HUES64 (cell line): ENCODE data around the gene CAMLG. TPM values are rescaled to one million over a fixed set of nuclear protein-coding genes. Genes with fewer than 3 reads are reported as not detected.
"Not testable (repeated sequence)": the region's sequence is repeated elsewhere in the genome, so short reads cannot be mapped to it uniquely, and the experiment has no call there.

Experiments used
- H3K27ac ChIP-seq: 2 replicates; pipeline ENCODE4 v1.7.0; 2013; ENCODE audit warnings: low read depth, low read length, inconsistent platforms
- H3K27me3 ChIP-seq: 2 replicates; pipeline ENCODE4 v1.6.1; 2013; ENCODE audit warnings: mild to moderate bottlenecking, low read length; ENCODE audit not compliant: insufficient read depth
- H3K36me3 ChIP-seq: 2 replicates; pipeline ENCODE4 v1.6.1; 2013; ENCODE audit warnings: mild to moderate bottlenecking, low read length; ENCODE audit not compliant: insufficient read depth
- H3K4me1 ChIP-seq: 2 replicates; pipeline ENCODE4 v1.6.1; 2013; ENCODE audit warnings: mild to moderate bottlenecking, low read length, moderate library complexity; ENCODE audit not compliant: insufficient read depth
- H3K4me3 ChIP-seq: 2 replicates; pipeline ENCODE4 v1.5.1; 2013; ENCODE audit warnings: mild to moderate bottlenecking, low read length, moderate library complexity
- H3K9ac ChIP-seq: 2 replicates; pipeline ENCODE4 v1.6.1; 2013; ENCODE audit warnings: mild to moderate bottlenecking, low read depth, low read length
- H3K9me3 ChIP-seq: 2 replicates; pipeline ENCODE4 v1.6.1; 2013; ENCODE audit warnings: low read depth, low read length; ENCODE audit not compliant: insufficient read depth
- WGBS: fragments of 150-250, 120-280 bp; methylation state at CpG from one replicate; pipeline ENCODE4 v1.1.7; 2013; ENCODE audit warnings: missing lambda C conversion rate; 5-methylcytosine and 5-hydroxymethylcytosine counted together
- polyA plus RNA-seq, 2 experiments: library from polyadenylated mRNA; stranded (reverse); fragments of 50-300 nt; gene quantifications; one replicate each; pipeline ENCODE4 v1.2.3, GENCODE V29; 2013

The CAMLG gene
- 24.8 TPM for polyA plus RNA-seq (2013, experiment 1 of 2)
- 30.9 TPM for polyA plus RNA-seq (2013, experiment 2 of 2)

DNA sequence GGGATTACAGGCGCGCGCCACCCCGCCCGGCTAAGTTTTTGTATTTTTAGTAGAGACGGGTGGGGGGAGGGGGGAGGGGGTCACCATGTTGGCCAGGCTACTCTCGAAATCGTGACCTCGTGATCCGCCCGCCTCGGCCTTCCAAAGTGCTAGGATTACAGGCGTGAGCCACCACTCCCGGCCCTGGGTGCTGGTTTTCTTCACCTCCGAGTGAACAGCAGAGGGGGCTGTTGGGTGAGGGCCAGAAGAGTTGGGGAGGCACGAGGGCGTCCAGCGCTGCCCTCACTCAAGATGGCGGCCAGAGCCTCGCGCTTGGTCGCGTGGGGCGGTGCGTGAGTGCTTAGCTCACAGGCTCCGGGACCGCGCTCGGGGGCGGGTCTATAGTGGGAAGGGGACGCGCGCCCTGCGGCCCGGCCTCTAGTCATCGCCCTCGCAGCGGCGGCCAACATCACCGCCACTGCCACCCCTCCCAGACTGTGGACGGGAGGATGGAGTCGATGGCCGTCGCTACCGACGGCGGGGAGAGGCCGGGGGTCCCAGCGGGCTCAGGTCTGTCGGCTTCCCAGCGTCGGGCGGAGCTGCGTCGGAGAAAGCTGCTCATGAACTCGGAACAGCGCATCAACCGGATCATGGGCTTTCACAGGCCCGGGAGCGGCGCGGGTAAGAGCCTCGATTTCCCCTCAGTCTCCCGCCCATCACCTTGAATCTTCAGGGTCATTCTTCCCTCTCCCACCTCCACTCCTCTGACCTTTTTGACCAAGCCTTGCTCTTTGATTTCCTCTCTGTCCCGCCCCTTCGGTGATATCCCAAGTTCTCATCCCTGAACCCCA is at the start of gene CAMLG:
CAMLG (plus strand) TSS at position 416 of the 830 bp plus-strand sequence; CDS start at position 489, 73 bp downstream.
- WGBS = under 1% methylated on average over 66 of the region's 66 CpGs
- Histone ChIP-seq H3K9me3 (no peaks in the 10 kb centered on the region), H3K4me1 (no peaks in the 10 kb centered on the region), H3K27me3 (no peaks in the 10 kb centered on the region), H3K36me3 (peaks cover 18% of the 10 kb centered on the region), H3K27ac (peak within 1 kb of the TSS; percentile 75), H3K9ac (peak within 1 kb of the TSS; percentile 90), H3K4me3 (peak within 1 kb of the TSS; percentile 88)

DNA sequence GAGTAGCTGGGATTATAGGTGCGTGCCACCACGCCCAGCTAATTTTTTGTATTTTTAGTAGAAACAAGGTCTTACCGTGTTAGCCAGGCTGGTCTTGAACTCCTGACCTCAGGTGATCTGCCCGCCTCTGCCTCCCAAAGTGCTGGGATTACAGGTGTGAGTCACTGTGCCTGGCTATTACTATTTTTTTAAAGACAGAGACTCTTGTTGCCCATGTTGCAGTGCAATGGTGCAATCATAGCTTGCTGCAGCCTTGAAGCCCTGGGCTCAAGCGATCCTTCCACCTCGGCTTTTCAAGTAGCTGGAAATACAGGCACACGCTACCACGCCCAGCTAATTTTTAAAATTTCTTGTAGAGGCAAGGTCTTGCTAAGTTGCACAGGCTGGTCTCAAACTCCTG is 48.2 kb upstream of the CAMLG start:
- not testable (repeated sequence) for H3K27ac ChIP-seq, H3K4me3 ChIP-seq, H3K27me3 ChIP-seq, H3K9ac ChIP-seq, H3K4me1 ChIP-seq, H3K9me3 ChIP-seq
- H3K36me3 ChIP-seq = peaks cover 87% of the 10 kb centered on the region
- WGBS = 97% methylated on average over 8 of the region's 8 CpGs

DNA sequence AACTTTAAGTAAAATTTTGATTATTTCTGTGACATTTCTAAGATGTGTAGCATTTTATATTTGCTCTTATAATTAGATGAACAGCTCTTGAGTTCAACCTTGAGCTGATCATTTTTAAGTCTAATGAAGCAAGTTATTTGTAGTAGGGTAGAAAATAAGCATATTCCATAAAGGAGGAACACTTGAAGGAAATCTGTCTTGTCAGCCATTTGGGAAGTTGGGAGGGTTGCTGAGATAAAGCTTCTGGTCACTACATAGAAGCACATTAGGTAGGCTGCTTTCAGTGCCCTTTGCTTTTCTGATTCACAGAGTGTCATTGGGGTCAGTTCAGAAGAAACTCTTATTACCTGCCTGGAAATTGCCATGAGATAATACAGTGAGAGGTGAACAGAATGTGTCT is 45.6 kb upstream of the CAMLG start:
- Histone ChIP-seq H3K27me3 (no peaks in the 10 kb centered on the region), H3K36me3 (peaks cover 77% of the 10 kb centered on the region), H3K9me3 (no peaks in the 10 kb centered on the region), H3K4me1 (no peaks in the 10 kb centered on the region), H3K27ac (no peak overlapping the region), H3K4me3 (no peak overlapping the region), H3K9ac (no peak overlapping the region)

GRCh38 chr5:134708301-134708700 is 30.0 kb upstream of the CAMLG start:
- H3K36me3 ChIP-seq = peaks cover 75% of the 10 kb centered on the region
- H3K27me3 ChIP-seq = no peaks in the 10 kb centered on the region
- no peaks in the 10 kb centered on the region for H3K4me1 ChIP-seq
- no peak overlapping the region for H3K4me3 ChIP-seq
- WGBS = 100% methylated on average over 1 of the region's 1 CpG
- no peak overlapping the region for H3K27ac ChIP-seq
- H3K9ac ChIP-seq = no peak overlapping the region
- H3K9me3 ChIP-seq = no peaks in the 10 kb centered on the region

DNA sequence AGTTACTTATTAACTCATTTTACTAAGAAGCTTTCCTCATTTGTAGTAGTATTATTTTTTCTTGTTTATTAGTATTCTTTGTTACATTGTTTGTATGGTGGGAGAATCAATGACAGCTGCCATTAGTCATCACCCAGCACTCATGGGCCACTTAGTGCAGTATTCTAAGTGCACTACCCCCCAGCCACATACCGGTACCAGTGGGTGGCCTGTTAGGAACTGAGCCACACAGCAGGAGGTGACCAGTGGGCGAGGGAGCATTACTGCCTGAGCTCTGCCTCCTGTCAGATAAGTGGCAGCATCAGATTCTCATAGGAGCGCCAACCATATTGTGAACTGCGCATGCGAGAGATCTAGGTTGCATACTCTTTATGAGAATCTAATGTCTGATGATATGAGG is 24.2 kb upstream of the CAMLG start:
- H3K4me3 ChIP-seq = no peak overlapping the region
- no peaks in the 10 kb centered on the region for H3K9me3 ChIP-seq
- no peaks in the 10 kb centered on the region for H3K27me3 ChIP-seq
- H3K36me3 ChIP-seq = peaks cover 77% of the 10 kb centered on the region
- WGBS = 81% methylated on average over 5 of the region's 5 CpGs
- H3K9ac ChIP-seq = no peak overlapping the region
- peaks cover 4% of the 10 kb centered on the region; the same call in 1 of the 2 replicates for H3K4me1 ChIP-seq
- H3K27ac ChIP-seq = no peak overlapping the region

- no peaks in the 10 kb centered on the region for H3K9me3 ChIP-seq
- 96% methylated on average over 3 of the region's 3 CpGs for WGBS
- no peak overlapping the region for H3K27ac ChIP-seq
- peaks cover 77% of the 10 kb centered on the region for H3K36me3 ChIP-seq
- no peak overlapping the region for H3K9ac ChIP-seq
- peaks cover 4% of the 10 kb centered on the region; the same call in 1 of the 2 replicates for H3K4me1 ChIP-seq
- no peak overlapping the region for H3K4me3 ChIP-seq
- no peaks in the 10 kb centered on the region for H3K27me3 ChIP-seq
These were observed 23.8 kb upstream of the CAMLG start for GRCh38 chr5:134714541-134714940.

DNA sequence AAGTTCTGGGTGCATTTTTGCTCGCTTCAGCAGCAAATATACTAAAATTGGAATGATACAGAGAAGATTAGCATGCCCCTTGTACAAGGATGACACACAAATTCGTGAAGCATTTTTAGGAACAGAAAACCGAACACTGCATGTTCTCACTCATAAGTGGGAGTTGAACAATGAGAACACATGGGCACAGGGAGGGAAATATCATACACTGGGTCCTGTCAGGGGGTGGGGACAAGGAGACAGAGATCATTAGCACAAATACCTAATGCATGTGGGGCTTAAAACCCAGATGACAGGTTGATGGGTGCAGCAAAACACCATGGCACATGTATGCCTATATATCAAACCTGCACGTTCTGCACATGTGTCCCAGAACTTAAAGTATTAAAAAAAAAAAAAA is 22.9 kb upstream of the CAMLG start:
- peaks cover 75% of the 10 kb centered on the region for H3K36me3 ChIP-seq
- not testable (repeated sequence) for H3K9me3 ChIP-seq, H3K4me1 ChIP-seq, H3K4me3 ChIP-seq, H3K27me3 ChIP-seq, H3K9ac ChIP-seq, H3K27ac ChIP-seq
- 96% methylated on average over 3 of the region's 4 CpGs for WGBS

DNA sequence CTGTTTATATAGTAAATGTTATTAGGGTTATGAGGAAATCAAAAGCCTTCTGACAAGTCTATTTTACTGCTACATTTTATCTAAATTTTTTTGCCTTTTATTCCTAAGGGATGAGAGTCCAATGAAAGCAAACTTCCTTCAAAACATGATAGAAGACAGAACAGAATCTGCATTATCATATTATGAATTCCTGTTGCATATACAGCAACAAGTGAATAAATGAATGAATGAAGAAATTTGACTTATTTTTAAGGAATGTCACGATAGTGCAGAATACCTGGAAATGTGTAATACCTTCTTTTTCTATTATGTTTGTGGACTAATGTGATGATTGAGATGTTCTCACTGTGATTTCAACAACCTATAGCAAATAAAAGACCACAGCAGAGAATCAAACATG is 13.5 kb upstream of the CAMLG start:
- H3K9ac ChIP-seq = no peak overlapping the region
- H3K9me3 ChIP-seq = no peaks in the 10 kb centered on the region
- H3K27ac ChIP-seq = no peak overlapping the region
- no peaks in the 10 kb centered on the region for H3K27me3 ChIP-seq
- peaks cover 55% of the 10 kb centered on the region for H3K36me3 ChIP-seq
- WGBS = 92% methylated on average over 1 of the region's 1 CpG
- no peak overlapping the region for H3K4me3 ChIP-seq
- H3K4me1 ChIP-seq = no peaks in the 10 kb centered on the region

- WGBS = 93% methylated on average over 3 of the region's 3 CpGs
- Histone ChIP-seq H3K9me3 (no peaks in the 10 kb centered on the region), H3K27me3 (no peaks in the 10 kb centered on the region), H3K27ac (no peak overlapping the region), H3K4me1 (no peaks in the 10 kb centered on the region), H3K36me3 (no peaks in the 10 kb centered on the region), H3K9ac (no peak overlapping the region), H3K4me3 (no peak overlapping the region)
These were observed 5.5 kb upstream of the CAMLG start for GRCh38 chr5:134732819-134733218.

- Histone ChIP-seq H3K4me1 (no peaks in the 10 kb centered on the region), H3K27ac (no peak overlapping the region), H3K9me3 (no peaks in the 10 kb centered on the region), H3K4me3 (no peak overlapping the region), H3K36me3 (no peaks in the 10 kb centered on the region), H3K27me3 (no peaks in the 10 kb centered on the region), H3K9ac (no peak overlapping the region)
- WGBS = 84% methylated on average over 4 of the region's 4 CpGs
These were observed 3.1 kb upstream of the CAMLG start for GRCh38 chr5:134735243-134735642.

- H3K27me3 ChIP-seq = no peaks in the 10 kb centered on the region
- H3K9ac ChIP-seq = no peak overlapping the region
- H3K36me3 ChIP-seq = peaks cover 5% of the 10 kb centered on the region; the same call in 1 of the 2 replicates
- no peak overlapping the region for H3K4me3 ChIP-seq
- H3K4me1 ChIP-seq = no peaks in the 10 kb centered on the region
- no peaks in the 10 kb centered on the region for H3K9me3 ChIP-seq
- WGBS = 83% methylated on average over 1 of the region's 2 CpGs
- no peak overlapping the region for H3K27ac ChIP-seq
These were observed 2.1 kb upstream of the CAMLG start for GRCh38 chr5:134736173-134736812.
